AG04450 (cell line): ENCODE measurements around the gene GLE1. TPM values are rescaled to one million over a fixed set of nuclear protein-coding genes. Genes with fewer than 3 reads are reported as not detected.
"Not testable (repeated sequence)": the region's sequence is repeated elsewhere in the genome, so short reads cannot be mapped to it uniquely, and the experiment has no call there.

ENCODE experiments used
- CTCF ChIA-PET: fragments of 300-600, 350-600 bp; formaldehyde crosslinking; extraction: SDS; loops from one replicate; lab custom pipeline; 2022; ENCODE audit warnings: antibody characterized with exemption, inconsistent platforms; lab: Charles Lee
- POLR2A ChIA-PET: fragments of 350-600 bp; formaldehyde crosslinking; extraction: SDS; loops from one replicate; lab custom pipeline; 2021; ENCODE audit warnings: antibody characterized with exemption, inconsistent platforms; lab: Yijun Ruan, JAX
- DNase-seq: peaks from one replicate; pipeline ENCODE4 v3.0.0-alpha.2; 2011; ENCODE audit warnings: low read depth, low spot score
- H3K27ac ChIP-seq: one replicate; pipeline ENCODE4 v1.5.1; 2012; ENCODE audit warnings: low read depth, low read length, control low read depth
- H3K27me3 ChIP-seq: one replicate; pipeline ENCODE4 v1.6.0; 2012; ENCODE audit warnings: low read length; ENCODE audit not compliant: control insufficient read depth, insufficient read depth
- H3K4me3 ChIP-seq: 2 replicates; pipeline ENCODE4 v1.5.1; 2011; ENCODE audit warnings: mild to moderate bottlenecking, low read depth, low read length, control low read depth
- H3K9me3 ChIP-seq: 2 replicates; pipeline ENCODE4 v1.5.1; 2012; ENCODE audit warnings: low read length; ENCODE audit not compliant: control insufficient read depth, insufficient read depth
- polyA plus RNA-seq: library from polyadenylated mRNA; depleted of rRNA; stranded (reverse); fragments of >200 nt; gene quantifications from 2 replicates; pipeline ENCODE4 v1.2.3, GENCODE V29; 2011
- TF ChIP-seq, protein P1 (sequence below): IDR thresholded peaks from 2 replicates; pipeline ENCODE4 v1.5.1; 2011; ENCODE audit warnings: low read depth, low read length, control low read depth, inconsistent platforms

GLE1 gene
- polyA plus RNA-seq, 1 experiment = 27.3 TPM

- Histone ChIP-seq H3K9me3 (no peaks in the 10 kb centered on the region), H3K27ac (no peak overlapping the region), H3K27me3 (no peaks in the 10 kb centered on the region), H3K4me3 (no peak overlapping the region)
- ChIA-PET CTCF (interaction anchor here (1.4 kb wide), 1 partner anchor 137 kb away, joined by 4 read pairs; no protein-coding TSS in a partner anchor), POLR2A (no interaction called here)
- DNase-seq = no peak
- TF ChIP-seq, protein P1, sequence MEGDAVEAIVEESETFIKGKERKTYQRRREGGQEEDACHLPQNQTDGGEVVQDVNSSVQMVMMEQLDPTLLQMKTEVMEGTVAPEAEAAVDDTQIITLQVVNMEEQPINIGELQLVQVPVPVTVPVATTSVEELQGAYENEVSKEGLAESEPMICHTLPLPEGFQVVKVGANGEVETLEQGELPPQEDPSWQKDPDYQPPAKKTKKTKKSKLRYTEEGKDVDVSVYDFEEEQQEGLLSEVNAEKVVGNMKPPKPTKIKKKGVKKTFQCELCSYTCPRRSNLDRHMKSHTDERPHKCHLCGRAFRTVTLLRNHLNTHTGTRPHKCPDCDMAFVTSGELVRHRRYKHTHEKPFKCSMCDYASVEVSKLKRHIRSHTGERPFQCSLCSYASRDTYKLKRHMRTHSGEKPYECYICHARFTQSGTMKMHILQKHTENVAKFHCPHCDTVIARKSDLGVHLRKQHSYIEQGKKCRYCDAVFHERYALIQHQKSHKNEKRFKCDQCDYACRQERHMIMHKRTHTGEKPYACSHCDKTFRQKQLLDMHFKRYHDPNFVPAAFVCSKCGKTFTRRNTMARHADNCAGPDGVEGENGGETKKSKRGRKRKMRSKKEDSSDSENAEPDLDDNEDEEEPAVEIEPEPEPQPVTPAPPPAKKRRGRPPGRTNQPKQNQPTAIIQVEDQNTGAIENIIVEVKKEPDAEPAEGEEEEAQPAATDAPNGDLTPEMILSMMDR = no peak
These were observed 71.0 kb downstream of the GLE1 start for GRCh38 chr9:128575469-128575868.

DNA sequence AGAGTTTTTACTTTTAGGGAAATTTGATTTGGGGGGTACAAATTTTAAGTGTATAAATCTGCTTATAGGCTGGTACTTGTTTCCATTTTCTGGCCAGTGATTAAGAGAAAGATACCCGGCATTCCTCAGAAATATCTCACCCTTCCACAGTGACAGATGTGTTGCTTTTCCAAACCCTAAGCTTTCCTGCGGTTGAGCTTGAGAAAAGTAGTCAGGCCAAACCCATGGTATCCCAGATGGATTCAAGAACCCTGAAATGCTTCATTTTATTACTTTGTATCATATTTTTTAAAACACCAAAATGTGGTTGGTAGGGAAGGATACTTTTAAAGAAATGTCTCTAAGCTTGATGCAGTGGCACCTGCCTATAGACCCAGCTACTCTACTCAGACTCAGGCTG lies 71.4 kb downstream of the GLE1 start:
- TF ChIP-seq, protein P1 = no peak
- H3K4me3 ChIP-seq = no peak overlapping the region
- CTCF ChIA-PET = interaction anchor here (1.4 kb wide), 1 partner anchor 137 kb away, joined by 4 read pairs; no protein-coding TSS in a partner anchor
- H3K27me3 ChIP-seq = no peaks in the 10 kb centered on the region
- POLR2A ChIA-PET = no interaction called here
- DNase-seq = no peak
- H3K9me3 ChIP-seq = no peaks in the 10 kb centered on the region
- H3K27ac ChIP-seq = no peak overlapping the region

DNA sequence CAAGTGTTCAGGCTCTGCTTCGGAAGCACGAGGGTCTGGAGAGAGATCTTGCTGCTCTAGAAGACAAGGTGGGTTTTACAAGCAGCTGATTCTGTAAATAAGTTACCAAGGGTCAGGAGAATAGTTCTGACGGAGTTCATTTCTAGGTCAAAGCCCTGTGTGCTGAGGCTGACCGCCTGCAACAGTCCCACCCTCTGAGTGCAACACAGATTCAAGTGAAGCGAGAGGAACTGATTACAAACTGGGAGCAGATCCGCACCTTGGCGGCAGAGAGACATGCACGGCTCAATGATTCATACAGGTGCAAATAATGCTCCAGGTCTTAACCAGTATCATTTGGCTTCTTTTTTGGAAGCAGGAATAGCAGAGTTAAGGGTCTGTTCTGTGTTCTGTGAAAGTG lies 72.7 kb downstream of the GLE1 start:
- H3K27me3 ChIP-seq = no peaks in the 10 kb centered on the region
- TF ChIP-seq, protein P1 = no peak
- no peak overlapping the region for H3K4me3 ChIP-seq
- no peaks in the 10 kb centered on the region for H3K9me3 ChIP-seq
- CTCF ChIA-PET = interaction anchor here (0.6 kb wide), 1 partner anchor 282 kb away, joined by 8 read pairs; no protein-coding TSS in a partner anchor
- DNase-seq = no peak
- POLR2A ChIA-PET = no interaction called here
- no peak overlapping the region for H3K27ac ChIP-seq

GRCh38 chr9:128579194-128579593 lies 74.7 kb downstream of the GLE1 start:
- Histone ChIP-seq H3K9me3 (no peaks in the 10 kb centered on the region), H3K27me3 (no peaks in the 10 kb centered on the region), H3K27ac (no peak overlapping the region), H3K4me3 (no peak overlapping the region)
- ChIA-PET POLR2A (no interaction called here), CTCF (interaction anchor here (0.6 kb wide), 1 partner anchor 380 kb away, joined by 3 read pairs; no protein-coding TSS in a partner anchor)
- no peak for DNase-seq
- TF ChIP-seq, protein P1 = no peak

DNA sequence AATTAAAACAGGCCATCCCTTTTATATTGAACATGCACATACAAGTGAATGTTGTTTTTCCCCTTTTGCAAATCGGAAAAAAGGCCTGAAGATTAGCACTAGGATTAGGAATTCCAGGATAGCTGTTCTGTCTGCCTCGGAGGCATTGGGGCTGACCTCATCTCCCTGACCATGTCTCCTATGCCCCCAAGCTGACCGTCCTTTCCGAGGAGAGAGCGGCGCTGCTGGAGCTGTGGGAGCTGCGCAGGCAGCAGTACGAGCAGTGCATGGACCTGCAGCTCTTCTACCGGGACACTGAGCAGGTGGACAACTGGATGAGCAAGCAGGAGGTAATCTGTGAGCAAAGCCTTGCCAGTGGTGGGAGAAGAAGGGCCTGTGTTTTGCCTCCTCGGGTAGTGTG lies 76.2 kb downstream of the GLE1 start:
- Histone ChIP-seq H3K27me3 (no peaks in the 10 kb centered on the region), H3K4me3 (no peak overlapping the region), H3K9me3 (no peaks in the 10 kb centered on the region), H3K27ac (no peak overlapping the region)
- TF ChIP-seq, protein P1 = no peak
- POLR2A ChIA-PET = interaction anchor here (1.0 kb wide), 1 partner anchor 29 kb away, joined by 6 read pairs; no protein-coding TSS in a partner anchor
- CTCF ChIA-PET = no interaction called here
- no peak for DNase-seq

- H3K27ac ChIP-seq, CTCF ChIA-PET, H3K27me3 ChIP-seq, DNase-seq, H3K4me3 ChIP-seq, H3K9me3 ChIP-seq: not testable (repeated sequence)
- POLR2A ChIA-PET = interaction anchor here (0.7 kb wide), 1 partner anchor 175 kb away, joined by 7 read pairs; no protein-coding TSS in a partner anchor
These were observed 80.6 kb downstream of the GLE1 start for GRCh38 chr9:128585155-128585554.

DNA sequence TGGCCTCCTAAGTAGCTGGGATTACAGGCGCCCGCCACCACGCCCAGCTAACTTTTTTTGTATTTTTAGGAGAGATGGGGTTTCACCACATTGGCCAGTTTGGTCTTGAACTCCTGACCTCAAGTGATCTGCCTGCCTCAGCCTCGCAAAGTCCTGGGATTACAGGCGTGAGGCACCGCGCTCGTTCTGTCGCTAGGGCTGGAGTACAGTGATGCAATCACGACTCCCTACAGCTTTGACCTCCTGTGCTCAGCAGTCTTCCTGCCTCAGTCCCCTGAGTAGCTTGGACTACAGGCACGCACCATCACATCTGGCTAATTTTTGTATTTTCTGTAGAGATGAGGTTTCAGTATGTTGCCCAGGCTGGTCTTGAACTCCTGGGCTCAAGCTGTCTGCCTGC lies 82.4 kb downstream of the GLE1 start:
- H3K27ac ChIP-seq, H3K27me3 ChIP-seq, H3K9me3 ChIP-seq, POLR2A ChIA-PET, H3K4me3 ChIP-seq, CTCF ChIA-PET, DNase-seq: not testable (repeated sequence)
